Parathyroid adenoma (tissue), 2 donors: ENCODE results near the gene TNFRSF9.

ENCODE experiments used
- H2AFZ ChIP-seq: fragments of 300-600 bp; sonication (generic); one replicate; pipeline ENCODE4 v1.7.0; 2017; ENCODE audit warnings: antibody characterized with exemption, mild to moderate bottlenecking
- H3K27ac ChIP-seq: fragments of 300-600 bp; sonication (generic); one replicate; pipeline ENCODE4 v1.7.0; 2017
- H3K27me3 ChIP-seq: fragments of 300-600 bp; sonication (generic); one replicate; pipeline ENCODE4 v1.7.0; 2017; ENCODE audit warnings: low read length; ENCODE audit not compliant: control insufficient read depth, insufficient read depth
- H3K36me3 ChIP-seq: fragments of 300-600 bp; sonication (generic); one replicate; pipeline ENCODE4 v1.7.0; 2017; ENCODE audit warnings: low read length; ENCODE audit not compliant: control insufficient read depth, insufficient read depth
- H3K4me1 ChIP-seq: fragments of 300-600 bp; sonication (generic); one replicate; pipeline ENCODE4 v1.7.0; 2017; ENCODE audit warnings: control low read depth
- H3K4me2 ChIP-seq: fragments of 300-600 bp; sonication (generic); one replicate; pipeline ENCODE4 v1.7.0; 2017; ENCODE audit warnings: low read length
- H3K4me3 ChIP-seq: fragments of 300-600 bp; sonication (generic); one replicate; pipeline ENCODE4 v1.7.0; 2017; ENCODE audit warnings: low read depth, low read length
- H3K79me2 ChIP-seq: fragments of 300-600 bp; sonication (generic); one replicate; pipeline ENCODE4 v1.7.0; 2017; ENCODE audit warnings: control low read depth
- H3K9ac ChIP-seq: fragments of 300-600 bp; sonication (generic); one replicate; pipeline ENCODE4 v1.7.0; 2017; ENCODE audit warnings: mild to moderate bottlenecking
- H3K9me3 ChIP-seq: fragments of 300-600 bp; sonication (generic); one replicate; pipeline ENCODE4 v1.7.0; 2017; ENCODE audit warnings: low read length; ENCODE audit not compliant: control insufficient read depth
- TF ChIP-seq, protein P1 (sequence below): fragments of 300-600 bp; sonication (generic); IDR thresholded peaks from one replicate; pipeline ENCODE4 v1.7.0; 2017; ENCODE audit warnings: antibody characterized with exemption, mild to moderate bottlenecking
- donor health status: primary hyperparathyroidism.

TNFRSF9 gene

GRCh38 chr1:7893529-7894180, 47.0 kb downstream of the TNFRSF9 start:
- TF ChIP-seq, protein P1, sequence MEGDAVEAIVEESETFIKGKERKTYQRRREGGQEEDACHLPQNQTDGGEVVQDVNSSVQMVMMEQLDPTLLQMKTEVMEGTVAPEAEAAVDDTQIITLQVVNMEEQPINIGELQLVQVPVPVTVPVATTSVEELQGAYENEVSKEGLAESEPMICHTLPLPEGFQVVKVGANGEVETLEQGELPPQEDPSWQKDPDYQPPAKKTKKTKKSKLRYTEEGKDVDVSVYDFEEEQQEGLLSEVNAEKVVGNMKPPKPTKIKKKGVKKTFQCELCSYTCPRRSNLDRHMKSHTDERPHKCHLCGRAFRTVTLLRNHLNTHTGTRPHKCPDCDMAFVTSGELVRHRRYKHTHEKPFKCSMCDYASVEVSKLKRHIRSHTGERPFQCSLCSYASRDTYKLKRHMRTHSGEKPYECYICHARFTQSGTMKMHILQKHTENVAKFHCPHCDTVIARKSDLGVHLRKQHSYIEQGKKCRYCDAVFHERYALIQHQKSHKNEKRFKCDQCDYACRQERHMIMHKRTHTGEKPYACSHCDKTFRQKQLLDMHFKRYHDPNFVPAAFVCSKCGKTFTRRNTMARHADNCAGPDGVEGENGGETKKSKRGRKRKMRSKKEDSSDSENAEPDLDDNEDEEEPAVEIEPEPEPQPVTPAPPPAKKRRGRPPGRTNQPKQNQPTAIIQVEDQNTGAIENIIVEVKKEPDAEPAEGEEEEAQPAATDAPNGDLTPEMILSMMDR, result no peak
- H3K4me3 ChIP-seq, result no peak overlapping the region
- no peaks in the 10 kb centered on the region for H3K4me1 ChIP-seq
- no peak overlapping the region for H3K9ac ChIP-seq
- H3K4me2 ChIP-seq, result no peak overlapping the region
- H3K36me3 ChIP-seq, result no peaks in the 10 kb centered on the region
- no peaks in the 10 kb centered on the region for H3K27me3 ChIP-seq
- no peak overlapping the region for H3K27ac ChIP-seq
- no peaks in the 10 kb centered on the region for H3K79me2 ChIP-seq
- H2AFZ ChIP-seq, result no peak overlapping the region
- no peaks in the 10 kb centered on the region for H3K9me3 ChIP-seq

- Histone ChIP-seq H3K4me2 (no peak overlapping the region), H3K36me3 (no peaks in the 10 kb centered on the region), H2AFZ (no peak overlapping the region), H3K79me2 (no peaks in the 10 kb centered on the region), H3K4me3 (no peak overlapping the region), H3K9me3 (no peaks in the 10 kb centered on the region), H3K27ac (no peak overlapping the region), H3K4me1 (no peaks in the 10 kb centered on the region), H3K27me3 (no peaks in the 10 kb centered on the region), H3K9ac (no peak overlapping the region)
- TF ChIP-seq, protein P1, result no peak
Observed at GRCh38 chr1:7891804-7892203, 48.8 kb downstream of the TNFRSF9 start.

- no peak overlapping the region for H3K9ac ChIP-seq
- H3K36me3 ChIP-seq, result no peaks in the 10 kb centered on the region
- H3K4me3 ChIP-seq, result no peak overlapping the region
- H3K27me3 ChIP-seq, result no peaks in the 10 kb centered on the region
- no peaks in the 10 kb centered on the region for H3K9me3 ChIP-seq
- no peak overlapping the region for H3K27ac ChIP-seq
- no peak overlapping the region for H3K4me2 ChIP-seq
- TF ChIP-seq, protein P1, result no peak
- H3K4me1 ChIP-seq, result no peaks in the 10 kb centered on the region
- H2AFZ ChIP-seq, result no peak overlapping the region
- H3K79me2 ChIP-seq, result no peaks in the 10 kb centered on the region
Observed at GRCh38 chr1:7890853-7891252, 49.8 kb downstream of the TNFRSF9 start.

GRCh38 chr1:7888248-7889081, 52.2 kb downstream of the TNFRSF9 start:
- Histone ChIP-seq H3K9ac (no peak overlapping the region), H2AFZ (no peak overlapping the region), H3K4me1 (no peaks in the 10 kb centered on the region), H3K27me3 (no peaks in the 10 kb centered on the region), H3K27ac (no peak overlapping the region), H3K4me2 (no peak overlapping the region), H3K79me2 (no peaks in the 10 kb centered on the region), H3K4me3 (no peak overlapping the region), H3K9me3 (no peaks in the 10 kb centered on the region), H3K36me3 (no peaks in the 10 kb centered on the region)
- TF ChIP-seq, protein P1, result no peak
